GM10248 (cell line): ENCODE measurements around the gene ZNF444.
"Not testable (repeated sequence)": the region's sequence is repeated elsewhere in the genome, so short reads cannot be mapped to it uniquely, and the experiment has no call there.

Source experiments
- CTCF ChIA-PET: fragments of 300-600 bp; sonication (Branson Sonifier 250); formaldehyde crosslinking; extraction: SDS; loops from one replicate; lab custom pipeline; 2021; ENCODE audit warnings: antibody characterized with exemption; lab: Yijun Ruan, JAX
- POLR2A ChIA-PET: fragments of 350-650 bp; sonication (Branson Sonifier 250); formaldehyde crosslinking; extraction: SDS; loops from one replicate; lab custom pipeline; 2020; ENCODE audit warnings: antibody characterized with exemption; lab: Yijun Ruan, JAX
- DNase-seq: peaks from one replicate; pipeline ENCODE4 v3.0.0; 2012; ENCODE audit errors: extremely low spot score
- TF ChIP-seq, protein P1 (sequence below): IDR thresholded peaks from 2 replicates; pipeline ENCODE4 v1.5.1; 2012; ENCODE audit warnings: mild to moderate bottlenecking, low read depth; ENCODE audit errors: extremely low read depth, missing control alignments, control extremely low read depth

ZNF444 gene

DNA sequence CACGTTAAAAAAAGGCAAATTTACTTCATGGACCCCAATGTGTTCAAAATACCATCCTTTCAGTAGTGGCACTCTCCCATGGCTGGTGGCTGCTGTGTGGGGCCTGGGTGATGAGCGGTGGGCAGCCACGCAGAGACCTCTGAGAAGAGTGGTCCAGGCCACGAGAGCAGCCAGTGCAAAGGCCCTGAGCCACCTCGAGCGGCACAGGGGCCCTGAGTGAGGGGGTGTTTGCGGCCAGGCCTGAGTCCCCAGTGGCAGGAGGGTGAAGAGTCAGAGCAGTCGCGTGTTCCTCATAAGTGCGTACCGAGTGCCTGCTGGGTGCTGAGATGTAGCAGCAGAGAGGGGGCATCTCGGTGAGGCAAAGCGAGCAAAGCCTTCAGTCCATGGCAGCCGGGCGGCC is 7.0 kb downstream of the ZNF444 start:
- ChIA-PET POLR2A (no interaction called here), CTCF (interaction anchor here (1.1 kb wide), 1 partner anchor 105 kb away, joined by 3 read pairs; no protein-coding TSS in a partner anchor)
- no peak for DNase-seq
- TF ChIP-seq, protein P1, sequence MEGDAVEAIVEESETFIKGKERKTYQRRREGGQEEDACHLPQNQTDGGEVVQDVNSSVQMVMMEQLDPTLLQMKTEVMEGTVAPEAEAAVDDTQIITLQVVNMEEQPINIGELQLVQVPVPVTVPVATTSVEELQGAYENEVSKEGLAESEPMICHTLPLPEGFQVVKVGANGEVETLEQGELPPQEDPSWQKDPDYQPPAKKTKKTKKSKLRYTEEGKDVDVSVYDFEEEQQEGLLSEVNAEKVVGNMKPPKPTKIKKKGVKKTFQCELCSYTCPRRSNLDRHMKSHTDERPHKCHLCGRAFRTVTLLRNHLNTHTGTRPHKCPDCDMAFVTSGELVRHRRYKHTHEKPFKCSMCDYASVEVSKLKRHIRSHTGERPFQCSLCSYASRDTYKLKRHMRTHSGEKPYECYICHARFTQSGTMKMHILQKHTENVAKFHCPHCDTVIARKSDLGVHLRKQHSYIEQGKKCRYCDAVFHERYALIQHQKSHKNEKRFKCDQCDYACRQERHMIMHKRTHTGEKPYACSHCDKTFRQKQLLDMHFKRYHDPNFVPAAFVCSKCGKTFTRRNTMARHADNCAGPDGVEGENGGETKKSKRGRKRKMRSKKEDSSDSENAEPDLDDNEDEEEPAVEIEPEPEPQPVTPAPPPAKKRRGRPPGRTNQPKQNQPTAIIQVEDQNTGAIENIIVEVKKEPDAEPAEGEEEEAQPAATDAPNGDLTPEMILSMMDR, result no peak

DNA sequence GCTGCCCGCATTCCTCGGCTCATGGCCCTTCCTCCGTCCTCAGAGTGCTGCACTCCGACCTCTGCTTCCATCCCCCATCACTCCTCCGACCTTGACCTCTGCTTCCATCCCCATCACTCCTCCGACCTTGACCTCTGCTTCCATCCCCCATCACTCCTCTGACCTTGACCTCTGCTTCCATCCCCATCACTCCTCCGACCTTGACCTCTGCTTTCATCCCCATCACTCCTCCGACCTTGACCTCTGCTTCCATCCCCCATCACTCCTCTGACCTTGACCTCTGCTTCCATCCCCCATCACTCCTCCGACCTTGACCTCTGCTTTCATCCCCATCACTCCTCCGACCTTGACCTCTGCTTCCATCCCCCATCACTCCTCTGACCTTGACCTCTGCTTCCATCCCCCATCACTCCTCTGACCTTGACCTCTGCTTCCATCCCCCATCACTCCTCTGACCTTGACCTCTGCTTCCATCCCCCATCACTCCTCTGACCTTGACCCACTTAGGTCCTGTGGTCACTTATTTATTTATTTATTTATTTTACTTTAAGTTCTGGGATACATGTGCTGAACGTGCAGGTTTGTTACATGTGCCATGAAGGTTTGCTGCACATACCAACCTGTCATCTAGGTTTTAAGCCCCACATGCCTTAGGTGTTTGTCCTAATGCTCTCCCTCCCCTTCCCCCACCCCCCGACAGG is 8.0 kb downstream of the ZNF444 start:
- POLR2A ChIA-PET, CTCF ChIA-PET, DNase-seq: not testable (repeated sequence)

- TF ChIP-seq, protein P1, result no peak
- POLR2A ChIA-PET, result no interaction called here
These were observed 8.6 kb downstream of the ZNF444 start for GRCh38 chr19:56149656-56150038.

GRCh38 chr19:56150358-56150757 is 9.3 kb downstream of the ZNF444 start:
- POLR2A ChIA-PET, result no interaction called here

More at GRCh38 chr19:56149656-56150038, 8.6 kb downstream of the ZNF444 start:
- DNase-seq, result no peak
- CTCF ChIA-PET, result no interaction called here

DNA sequence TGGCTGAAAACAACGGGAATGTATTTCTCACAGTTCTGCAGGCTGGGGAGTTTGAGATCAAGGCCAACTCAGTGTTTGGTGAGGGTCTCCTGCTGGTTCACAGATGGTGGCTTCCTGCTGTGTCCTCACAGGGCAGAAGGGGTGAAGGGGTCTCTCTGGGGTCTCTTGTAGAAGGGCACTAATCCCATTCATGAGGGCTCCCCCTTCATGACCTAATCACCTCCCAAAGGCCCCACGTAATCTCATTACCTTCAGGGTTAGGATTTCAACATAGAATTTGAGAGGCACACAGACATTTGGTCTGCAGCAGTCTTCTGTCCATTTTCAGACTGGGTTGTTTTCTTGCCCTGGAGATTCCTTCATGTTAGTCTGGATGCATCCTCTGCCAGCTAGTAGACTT is 11.6 kb downstream of the ZNF444 start:
- ChIA-PET POLR2A (no interaction called here), CTCF (no interaction called here)
- TF ChIP-seq, protein P1, result no peak
- no peak for DNase-seq

More at GRCh38 chr19:56150358-56150757, 9.3 kb downstream of the ZNF444 start:
- CTCF ChIA-PET, result no interaction called here
- TF ChIP-seq, protein P1, result no peak
- no peak for DNase-seq

GRCh38 chr19:56153507-56153906 is 12.4 kb downstream of the ZNF444 start:
- TF ChIP-seq, protein P1, result no peak
- DNase-seq, result no peak
- POLR2A ChIA-PET, result no interaction called here
- CTCF ChIA-PET, result interaction anchor here (2.0 to 2.4 kb wide), 2 partner anchors 20 to 25 kb away, joined by 8 to 9 read pairs; no protein-coding TSS in a partner anchor

DNA sequence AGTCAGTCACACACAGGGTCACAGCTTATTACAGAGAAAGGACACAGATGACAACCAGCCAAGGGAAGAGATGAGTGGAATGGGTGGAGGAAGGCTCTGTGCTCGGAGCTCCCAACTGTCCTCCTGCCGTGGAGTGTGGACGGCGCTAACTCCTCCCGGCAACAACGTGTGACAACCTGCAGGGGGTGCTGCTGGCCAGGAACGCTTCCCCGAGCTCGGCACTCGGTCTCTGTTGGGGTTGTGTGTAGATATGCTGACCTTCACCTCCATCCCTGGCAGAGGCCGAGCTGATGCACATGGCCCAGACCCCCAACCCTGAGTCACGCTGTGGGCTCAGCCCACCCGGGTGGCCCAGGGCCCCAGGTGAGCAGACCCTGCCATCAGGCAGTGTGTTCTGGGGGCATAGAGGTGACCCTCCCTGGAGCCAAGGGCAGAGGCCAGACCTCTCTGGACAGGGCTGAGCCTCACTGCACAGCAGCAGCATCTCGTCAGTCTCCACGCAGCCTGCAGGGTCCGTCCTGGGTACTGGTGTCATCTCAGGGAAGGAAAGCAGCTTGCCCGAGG is 14.1 kb downstream of the ZNF444 start:
- ChIA-PET POLR2A (interaction anchor here (0.5 kb wide), 1 partner anchor 1120 kb away, joined by 6 read pairs; no protein-coding TSS in a partner anchor), CTCF (interaction anchor here (1.0 to 2.4 kb wide), 10 partner anchors 8 to 178 kb away, joined by 3 to 10 read pairs (median 4); no protein-coding TSS in a partner anchor)
- DNase-seq, result no peak
- TF ChIP-seq, protein P1, result peak; percentile 29
